ENCODE data around the gene HECA.
"Not testable (repeated sequence)": the region's sequence is repeated elsewhere in the genome, so short reads cannot be mapped to it uniquely, and the experiment has no call there.

Gene HECA

DNA sequence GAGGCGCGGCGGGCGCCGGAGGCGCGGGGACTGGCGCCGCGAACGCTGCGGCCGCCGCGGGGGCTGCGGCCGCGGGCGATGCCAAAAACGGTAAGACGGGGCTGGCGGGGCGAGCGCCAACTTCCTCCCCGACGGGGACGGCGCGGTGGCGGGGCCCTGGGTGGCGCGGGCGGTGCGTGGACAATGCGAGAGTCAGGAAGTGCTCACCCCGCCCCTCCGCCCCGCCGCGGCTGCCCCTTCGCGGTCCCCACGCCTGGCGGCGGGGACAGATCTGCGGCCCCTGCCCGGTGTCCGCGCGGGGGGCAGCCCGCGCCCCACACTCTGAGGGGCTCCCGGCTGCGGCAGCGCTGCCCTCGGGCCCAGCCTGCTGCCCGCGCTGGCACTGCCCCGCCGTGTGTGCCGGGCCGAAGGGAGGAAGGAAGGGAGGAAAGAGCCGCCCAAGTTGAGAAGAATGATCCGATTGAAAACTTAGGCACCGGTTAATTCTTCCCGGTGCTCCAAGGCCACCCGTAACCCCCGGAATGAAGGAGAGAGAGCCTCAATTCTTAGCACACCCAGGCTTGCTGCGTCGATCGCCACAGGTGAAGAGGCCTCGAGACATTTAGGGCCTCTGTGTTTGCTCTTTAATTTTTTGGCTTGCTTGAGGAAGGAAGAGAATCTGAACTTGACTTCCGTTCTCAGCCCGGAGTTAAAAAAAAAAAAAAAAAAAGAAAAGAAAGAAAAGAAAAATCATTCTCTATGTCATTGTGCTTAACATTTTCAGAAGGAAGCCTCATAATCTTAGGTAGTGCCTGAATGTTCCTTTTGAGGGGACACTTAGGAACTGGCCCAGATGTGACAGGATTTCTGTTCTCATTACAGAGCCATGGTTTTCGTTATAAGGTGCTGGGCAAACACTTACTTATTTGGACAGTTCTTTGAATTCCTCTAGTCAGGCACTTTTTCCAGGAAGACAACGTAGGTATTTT is 982 bp downstream of the HECA start:
- peak; percentile 71 to 89 (median 81) for DNase-seq

DNA sequence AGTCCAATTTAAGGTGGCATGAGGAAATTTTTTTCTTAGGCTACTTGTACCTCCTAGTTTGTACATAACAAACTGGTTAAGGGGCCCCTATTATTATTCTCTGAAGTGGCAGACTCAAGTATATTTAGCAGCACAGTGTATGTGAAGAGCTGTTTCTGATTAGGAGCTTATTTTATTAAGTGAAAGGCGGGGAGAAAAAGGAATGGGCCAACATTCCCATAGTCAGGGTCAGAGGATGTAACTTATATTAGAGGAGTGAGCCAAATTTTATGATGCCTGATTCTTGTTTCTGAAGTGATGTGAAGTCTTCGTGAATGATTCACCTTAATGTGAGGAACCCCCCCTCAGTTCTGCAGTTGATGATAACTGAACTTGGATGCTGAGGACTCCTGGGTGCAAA is 2.8 kb downstream of the HECA start:
- DNase-seq, result no peak

DNA sequence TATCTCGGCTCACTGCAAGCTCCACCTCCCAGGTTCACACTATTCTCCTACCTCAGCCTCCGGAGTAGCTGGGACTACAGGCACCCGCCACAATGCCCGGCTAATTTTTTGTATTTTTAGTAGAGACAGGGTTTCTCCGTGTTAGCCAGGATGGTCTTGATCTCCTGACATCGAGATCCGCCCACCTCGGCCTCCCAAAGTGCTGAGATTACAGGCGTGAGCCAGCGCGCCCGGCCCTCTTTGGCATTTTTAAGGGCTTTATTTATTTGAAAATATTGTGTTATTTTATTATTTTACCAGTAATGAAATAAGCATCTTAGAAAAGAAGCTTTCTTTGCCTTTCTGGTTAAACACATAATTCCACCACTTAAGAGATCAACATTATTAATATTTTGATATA is 6.0 kb downstream of the HECA start:
- DNase-seq, result not testable (repeated sequence)

DNA sequence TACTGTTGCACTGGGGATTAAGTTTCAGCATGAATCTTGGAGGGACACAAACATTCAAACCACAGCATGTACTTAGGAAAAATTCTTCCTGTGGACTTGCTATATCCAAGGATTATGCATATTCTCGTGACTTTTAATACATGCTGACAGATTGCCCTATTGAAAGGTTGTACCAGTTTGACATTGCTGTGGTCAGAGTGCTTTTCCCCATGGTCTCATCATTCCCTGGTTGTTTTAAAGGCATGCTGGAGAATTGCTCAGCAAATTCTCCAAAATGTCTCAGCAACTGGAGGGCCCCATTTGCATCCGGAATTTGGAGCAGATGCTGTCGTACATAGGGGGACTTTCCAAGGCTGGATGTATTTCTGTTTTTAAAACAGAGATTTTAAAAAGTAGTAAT is 7.4 kb downstream of the HECA start:
- DNase-seq, result no peak

DNA sequence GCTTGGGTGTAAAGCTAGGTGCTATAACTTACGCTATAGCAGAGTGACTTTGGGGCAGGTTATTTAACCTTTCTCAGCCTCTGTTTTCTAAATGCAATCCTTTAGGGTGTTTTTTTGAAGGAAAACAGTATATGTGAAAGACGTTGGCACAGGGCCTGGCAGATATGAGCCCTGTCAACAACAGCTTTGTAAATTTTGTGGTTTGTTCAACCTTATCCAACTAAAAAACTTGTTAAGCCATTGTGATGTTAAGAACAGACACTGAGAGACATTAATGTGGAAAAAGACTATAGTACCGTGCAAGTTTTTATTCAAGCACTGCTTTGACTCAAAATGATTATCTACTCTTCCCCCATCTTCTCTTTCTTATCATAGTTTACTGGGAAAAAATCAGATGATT is 8.2 kb downstream of the HECA start:
- DNase-seq, result no peak

DNA sequence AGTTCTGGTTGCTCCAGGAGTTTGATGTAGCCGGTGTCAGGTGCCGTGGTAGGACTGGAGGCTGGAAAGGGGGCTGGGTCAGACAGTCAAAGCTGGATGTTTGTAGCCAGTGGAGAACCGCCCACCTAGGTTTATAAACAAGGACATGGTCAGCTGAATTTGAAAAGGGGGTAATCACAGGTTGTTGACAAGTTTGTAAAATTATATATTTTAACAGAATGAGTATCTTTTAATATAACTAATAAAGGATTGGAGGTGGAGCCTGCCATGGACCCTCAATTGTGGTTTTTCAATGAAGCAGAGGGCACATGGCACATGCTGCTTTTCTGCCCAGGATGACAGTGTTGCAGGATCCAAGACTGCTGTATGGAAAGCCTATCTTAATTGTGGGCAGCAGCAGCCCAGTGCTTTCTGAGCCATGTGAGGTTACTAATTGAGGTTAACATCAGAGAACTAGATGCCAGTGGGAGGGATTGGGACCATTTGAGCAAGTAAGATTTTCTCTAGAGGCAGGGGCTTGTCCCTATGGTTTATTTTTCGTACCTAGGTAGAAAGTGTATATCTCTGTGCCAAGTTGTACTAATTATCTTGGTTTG is 9.7 kb downstream of the HECA start:
- no peak for DNase-seq

DNA sequence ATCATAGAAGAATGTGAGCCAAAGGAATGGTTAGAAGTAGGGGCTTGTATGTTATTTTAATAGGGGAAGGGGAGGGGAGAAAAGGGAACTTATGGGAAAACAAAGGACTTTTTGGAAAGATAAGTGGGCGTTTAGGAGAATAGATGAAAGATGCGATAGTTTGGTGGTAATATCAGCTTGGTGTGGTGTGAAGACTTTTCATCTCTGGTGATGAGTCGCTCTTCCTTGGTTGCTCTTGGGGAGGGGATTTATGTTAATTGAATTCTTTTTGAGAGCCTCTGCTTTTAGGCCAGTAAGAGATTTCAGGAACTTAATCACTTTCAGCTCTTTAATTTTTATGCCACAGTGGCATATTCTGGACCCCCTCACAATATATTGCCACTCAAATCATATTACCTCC is 10.8 kb downstream of the HECA start:
- DNase-seq, result no peak

DNA sequence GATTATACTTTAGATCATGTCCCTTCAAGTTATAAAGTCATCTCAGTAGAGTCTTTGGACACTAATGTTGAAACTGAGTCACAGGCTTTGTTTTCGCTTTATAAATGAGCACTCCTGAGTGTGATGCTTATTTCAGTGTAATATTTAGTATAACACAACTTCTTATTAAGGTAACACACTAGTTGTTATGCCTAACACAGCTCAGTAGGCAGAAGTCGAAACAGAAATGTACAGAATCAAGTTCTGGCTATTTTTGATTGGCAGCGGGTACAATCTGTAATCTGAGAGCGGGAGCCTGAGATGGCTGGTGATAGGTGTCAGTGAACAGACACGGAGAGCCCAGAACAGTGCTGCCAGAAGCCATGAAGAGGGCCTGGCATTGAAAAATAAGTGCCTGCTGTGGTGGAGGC is 11.4 kb downstream of the HECA start:
- DNase-seq, result no peak

DNA sequence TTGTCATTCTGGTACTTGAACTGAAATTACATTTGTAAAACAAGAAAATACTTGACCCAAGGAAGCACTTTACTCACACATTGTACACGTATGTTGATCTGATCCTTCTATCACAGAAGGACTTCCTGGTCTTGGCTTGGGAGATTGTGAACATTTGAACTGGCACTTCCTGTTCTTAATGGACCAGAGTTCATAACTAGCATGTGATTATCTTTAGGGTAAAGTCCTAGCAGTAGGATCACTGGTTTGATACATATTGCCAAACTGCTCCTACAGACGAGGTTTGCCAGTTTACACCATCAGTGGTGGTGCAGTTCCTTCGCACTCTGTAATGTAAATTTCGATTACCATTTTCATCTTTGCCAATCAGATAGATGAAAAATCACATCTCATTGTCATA is 12.7 kb downstream of the HECA start:
- peak; percentile 48 to 70 (median 62) for DNase-seq

DNA sequence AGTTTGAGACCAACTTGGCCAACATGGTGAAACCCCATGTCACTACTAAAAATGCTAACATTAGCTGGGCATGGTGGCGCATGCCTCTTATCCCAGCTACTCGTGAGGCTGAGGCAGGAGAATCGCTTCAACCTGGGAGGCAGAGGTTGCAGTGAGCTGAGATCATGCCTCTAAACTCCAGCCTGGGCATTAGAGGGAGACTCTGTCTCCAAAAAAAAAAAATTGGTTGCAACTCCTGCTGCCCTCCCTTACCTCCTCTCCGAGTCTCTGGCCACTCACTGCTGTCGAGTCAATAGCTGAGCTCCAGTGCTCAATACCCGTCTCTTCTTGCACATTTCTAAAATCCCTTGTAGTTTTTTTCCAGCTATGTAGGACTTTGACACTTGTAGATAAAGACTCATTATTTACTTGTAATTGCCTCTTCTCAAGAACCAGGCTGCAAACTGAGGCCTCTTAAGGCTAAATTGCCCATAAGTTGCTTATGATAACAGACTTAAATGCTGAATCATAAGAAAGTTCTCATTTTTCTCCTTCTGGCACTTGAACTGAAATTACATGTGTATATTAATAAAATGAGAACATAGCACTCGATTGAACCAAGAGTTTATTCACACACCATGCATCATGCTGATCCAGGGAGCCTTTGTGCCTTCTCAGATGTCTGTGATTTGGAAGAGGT is 13.8 kb downstream of the HECA start:
- DNase-seq, result no peak

DNA sequence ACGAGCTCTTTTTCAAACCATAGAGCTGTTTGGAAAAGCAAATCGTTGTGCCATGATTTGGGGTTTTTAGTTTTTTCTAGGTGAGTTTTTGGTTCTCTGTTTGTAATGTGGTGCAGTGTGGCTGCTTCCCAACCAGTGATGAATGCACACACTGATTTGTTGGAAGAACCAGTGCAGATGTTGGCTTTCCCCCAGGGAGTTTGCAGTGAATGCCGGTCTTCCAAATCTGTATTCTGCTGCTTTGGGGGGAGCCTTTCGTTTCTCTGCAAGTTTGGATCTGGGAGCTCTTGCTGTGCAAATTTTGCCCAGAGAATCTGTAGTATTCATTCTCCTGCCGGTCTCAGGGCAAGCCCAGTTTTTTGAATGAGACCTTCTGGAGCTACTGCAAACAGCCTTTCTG is 14.5 kb downstream of the HECA start:
- no peak for DNase-seq

DNA sequence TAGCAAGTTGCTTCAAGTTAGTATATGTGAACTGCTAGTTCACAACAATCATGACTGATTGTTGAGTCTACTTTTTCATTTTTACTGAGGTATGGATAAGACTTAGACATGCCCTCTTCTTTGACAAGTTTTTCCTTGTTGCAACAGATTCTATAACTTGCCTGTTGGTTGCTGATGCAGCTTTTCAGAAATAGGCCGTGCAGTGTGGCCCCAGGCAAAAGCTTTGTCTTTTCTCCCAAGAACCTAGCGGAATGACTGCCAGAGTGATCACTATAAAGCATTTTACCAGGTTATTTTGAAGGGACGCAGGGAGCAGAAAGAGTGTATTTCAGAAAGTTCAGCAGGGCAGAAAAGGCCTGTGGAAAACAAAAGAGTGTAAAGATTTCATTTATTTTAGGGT is 16.0 kb downstream of the HECA start:
- no peak for DNase-seq

DNA sequence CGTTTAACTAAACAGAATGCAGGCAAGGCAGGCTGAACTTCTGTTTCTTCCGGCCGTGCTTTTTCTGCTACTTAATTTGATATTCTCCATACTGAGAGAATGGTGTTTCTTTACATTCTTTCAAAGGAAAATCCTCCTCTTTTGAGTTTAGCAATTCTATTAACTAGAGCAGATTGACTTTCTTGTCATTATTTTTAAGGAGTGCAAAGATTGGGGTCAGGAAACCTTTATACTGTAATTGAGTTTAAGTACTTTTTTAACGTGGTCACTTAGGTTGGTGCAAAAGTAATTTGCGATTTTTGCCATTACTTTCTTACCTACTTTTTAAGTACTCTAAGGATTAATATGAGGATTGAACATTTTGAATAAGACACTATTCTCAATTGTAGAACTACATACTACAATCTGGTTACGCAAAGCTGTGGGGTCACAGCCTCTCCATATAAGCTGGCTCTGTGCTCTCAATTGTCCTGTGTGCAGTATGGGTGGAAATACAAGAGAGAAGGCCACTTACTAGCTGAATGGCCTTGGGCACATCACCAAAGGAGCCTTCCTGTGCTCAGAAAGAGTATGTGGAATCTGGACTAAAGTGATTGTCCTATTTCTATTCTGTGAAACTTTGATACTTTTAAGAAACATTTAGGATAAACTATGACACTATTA is 16.7 kb downstream of the HECA start:
- DNase-seq, result no peak

DNA sequence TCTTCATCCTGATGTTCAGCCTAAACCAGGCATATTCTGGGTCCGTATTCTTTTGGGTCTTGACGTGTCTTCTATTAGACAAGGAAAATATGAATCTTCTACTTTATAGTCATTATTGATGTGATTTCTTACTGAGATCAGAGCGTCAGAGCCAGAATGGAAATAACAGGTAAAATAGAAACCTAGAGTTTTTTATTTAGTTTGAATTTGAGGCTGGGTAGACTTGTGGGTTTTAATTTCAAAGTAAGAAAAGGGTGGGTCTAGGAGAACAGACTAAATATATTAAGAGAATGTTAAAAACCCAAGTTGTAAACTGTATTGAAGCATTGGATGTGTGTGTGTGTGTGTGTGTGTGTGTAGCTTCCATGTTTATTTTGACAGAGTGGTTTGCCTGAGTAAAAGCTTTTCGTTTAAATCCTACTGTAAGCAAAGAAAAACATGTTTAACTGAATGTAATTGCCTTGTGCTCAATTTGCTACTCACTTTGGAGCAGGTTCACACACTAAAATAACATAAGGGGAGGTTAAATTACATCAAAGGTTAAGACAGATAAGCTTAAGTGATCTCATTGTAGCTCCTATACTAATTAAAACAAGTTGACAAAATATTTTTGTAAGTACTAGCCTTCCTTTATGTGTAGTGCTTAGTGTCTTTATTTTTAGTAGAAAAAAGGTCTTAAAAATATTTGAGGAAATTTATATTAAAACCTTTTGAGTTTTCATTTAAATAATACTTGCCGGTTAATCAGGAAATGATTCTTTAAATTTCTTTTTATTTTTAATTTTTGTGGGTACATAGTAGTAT is 17.4 kb downstream of the HECA start:
- no peak for DNase-seq

DNA sequence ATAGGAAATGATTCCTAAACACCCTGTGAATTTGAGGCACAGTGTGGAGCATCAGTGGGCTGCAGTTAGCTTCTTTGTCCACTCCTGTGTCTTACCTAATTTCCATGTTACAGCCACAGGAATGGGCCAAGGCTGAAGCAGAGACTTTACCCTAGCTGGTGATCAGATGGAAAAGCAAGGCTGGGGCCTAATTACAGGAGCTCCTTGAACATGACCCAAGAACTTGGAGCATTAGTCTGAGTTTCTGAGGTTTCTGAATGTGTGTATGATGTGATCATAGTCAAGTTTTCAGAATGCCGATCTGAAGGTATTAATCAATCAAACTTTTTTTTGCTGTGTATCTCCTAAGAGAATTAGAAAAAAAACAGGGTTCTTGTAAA is 18.0 kb downstream of the HECA start:
- no peak for DNase-seq

DNA sequence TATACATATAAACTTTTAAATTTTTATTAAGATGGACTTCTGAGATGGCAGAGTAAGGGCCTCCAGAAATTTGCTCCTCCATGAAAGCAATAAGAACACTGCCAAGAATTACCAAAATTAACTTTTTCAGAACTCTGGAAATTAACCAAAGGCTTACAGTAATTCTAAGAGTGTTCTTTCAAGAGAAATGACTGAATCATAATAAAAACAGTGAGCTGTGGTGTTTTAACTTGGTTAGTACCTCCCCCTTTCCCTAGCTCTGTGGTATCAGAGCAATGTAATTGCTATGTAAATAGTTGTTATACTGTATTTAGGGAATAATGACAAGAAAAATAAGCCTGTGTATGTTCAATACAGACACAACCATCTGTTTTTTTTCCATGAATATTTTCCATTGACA is 19.0 kb downstream of the HECA start:
- DNase-seq, result no peak

DNA sequence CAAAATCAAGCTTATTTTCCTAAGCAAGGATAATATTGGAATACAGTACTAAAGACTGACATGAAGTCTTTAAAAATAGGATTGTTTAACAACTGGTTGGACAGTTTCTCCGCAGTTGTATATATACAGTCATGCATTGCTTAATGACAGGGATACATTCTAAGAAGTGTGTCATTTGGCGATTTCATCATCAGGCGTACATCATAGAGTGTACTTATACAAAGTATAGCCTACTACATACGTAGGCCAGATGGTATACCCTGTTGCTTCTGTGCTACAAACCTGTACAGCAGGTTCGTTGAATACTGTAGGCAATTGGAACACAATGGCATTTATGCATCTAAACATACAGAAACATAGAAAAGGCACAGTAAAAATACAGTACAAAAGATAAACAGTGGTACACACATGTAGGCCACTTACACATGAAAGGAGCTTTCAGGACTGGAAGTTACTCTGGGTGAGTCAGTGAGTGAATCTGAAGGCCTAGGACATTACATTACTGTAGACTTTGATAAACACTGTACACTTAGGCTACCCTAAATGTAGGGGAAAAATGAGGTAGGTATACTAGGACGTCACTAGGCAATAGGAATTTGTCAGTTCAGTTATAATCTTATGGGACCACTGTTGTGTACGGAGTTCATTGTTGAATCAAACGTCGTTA is 20.1 kb downstream of the HECA start:
- DNase-seq, result peak; percentile 36 to 69 (median 62)

DNA sequence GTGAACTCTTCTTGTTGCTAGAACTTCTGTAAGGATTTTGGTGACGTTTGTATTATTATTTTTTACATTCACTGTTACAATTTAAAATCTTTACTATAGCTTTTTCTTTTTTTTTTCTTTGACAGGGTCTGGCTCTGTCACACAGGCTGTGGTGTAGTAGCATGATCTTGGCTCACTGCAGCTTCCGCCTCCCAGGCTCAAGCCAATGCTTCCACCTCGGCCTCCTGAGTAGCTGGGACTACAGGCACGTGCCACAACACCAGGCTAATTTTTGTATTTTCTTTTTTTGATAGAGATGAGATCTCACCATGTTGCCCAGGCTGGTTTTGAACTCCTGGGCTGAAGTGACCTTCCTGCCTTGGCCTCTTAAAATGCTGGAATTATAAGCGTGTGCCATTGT is 21.2 kb downstream of the HECA start:
- no peak for DNase-seq

DNA sequence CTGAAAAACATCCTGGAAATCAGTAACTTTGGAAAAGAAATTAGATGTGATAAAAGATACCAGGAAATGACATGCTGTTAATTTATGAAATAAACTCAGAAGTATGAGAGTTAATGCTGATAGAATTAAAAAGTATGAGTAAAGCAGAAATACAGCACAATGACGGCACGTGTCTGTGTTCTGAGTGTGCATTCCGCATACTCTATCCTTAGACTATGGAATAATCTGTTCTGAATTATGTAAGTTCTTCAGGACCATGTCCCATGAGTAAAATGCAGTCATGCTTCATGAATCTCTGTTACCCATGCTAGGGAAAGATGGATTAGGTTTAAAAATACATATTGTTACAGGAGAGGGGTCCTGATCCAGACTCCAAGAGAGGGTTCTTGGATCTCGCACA is 21.7 kb downstream of the HECA start:
- DNase-seq, result no peak

DNA sequence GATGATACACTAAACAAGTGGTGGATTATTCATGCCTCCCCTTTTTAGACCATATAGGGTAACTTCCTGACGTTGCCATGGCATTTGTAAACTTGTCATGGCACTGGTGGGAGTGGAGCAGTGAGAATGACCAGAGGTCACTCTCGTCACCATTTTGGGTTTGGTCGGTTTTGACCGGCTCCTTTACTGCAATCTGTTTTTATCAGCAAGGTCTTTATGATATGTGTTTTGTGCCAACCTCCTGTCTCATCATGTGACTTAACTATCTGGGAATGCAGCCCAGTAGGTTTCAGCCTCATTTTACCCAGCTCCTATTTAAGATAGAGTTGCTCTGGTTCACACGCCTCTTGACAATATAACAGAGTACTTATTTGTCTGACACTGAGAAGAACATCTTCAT is 22.2 kb downstream of the HECA start:
- DNase-seq, result not testable (repeated sequence)

DNA sequence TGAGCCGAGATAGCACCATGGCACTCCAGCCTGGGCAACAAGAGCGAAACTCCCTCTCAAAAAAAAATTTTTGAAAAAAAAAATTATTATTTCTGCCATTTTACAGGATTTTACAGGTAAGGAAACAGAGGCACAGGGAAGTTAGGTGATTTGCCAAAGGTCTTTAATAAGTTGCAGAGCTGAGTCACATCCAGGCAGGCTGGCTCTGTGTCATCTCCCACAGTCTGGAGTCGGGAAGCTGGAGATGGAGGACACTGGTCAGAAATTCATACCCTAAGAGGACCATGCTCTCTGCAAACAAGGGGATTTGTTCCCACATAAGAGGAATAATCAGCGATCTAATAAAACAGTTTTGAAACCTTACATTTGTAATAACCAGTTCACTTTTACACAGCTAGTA is 24.1 kb downstream of the HECA start:
- DNase-seq, result no peak

DNA sequence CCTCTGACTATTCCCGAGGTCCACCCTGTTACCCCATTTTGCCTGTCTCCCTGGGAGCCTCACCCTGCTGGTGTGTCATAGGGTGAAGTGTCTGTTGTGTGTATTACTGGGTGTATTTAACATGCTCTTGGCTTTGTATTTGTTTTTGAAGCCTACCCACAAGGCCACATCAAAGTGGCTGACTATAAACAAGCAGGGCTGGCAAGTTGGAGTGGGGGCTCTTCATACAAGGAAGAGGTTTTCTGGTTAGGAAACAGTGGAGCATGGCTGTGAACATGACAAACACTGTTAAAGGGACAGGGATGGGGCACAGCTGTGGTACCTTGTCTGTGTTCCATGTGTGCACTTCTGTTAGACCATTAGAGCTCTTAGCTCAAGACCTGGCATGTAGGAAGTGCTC is 26.3 kb downstream of the HECA start:
- no peak for DNase-seq

Data from suppressor macrophage treated with lipopolysaccharide for 1 hour (primary cell).